ENCODE data around the gene FUBP1.

DNA sequence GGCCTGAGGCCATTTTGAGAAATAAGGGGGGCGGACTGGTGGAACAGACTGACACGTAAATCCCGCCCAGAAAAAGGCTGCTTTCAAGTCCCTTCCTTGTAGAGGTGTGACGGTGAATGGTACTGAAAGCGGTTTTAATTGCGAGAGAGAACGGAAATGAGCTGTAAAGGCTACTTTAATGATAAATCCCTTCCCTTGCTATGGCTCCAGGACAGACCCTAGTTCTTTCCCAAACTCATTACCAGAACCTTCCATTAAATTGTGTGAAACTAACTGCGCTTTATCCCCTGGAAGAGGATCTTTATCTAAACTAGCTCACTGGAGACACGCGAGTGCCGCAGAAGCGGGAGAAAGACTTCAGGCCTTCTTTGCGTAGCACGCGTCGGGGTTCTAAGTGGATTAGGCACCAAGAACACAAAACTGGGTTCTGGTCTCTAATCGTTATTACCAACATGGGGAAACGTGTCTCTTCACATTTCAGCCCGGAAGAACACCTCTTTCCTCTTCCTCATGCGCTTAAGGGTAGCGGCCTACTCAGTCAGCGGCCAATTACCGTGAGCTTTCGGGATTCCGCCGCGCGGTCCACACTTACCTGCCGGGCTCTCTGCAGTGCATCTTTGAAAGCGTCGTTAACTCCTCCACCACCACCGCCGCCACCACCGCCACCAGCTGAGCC lies 441 bp downstream of the FUBP1 start:
- TF ChIP-seq POLR2A (IDR thresholded peaks at IDR 0.05; ENCODE audit: low read depth, low read length) (peak; percentile 64; the same call in 1 of the 2 replicates), POLR2AphosphoS5 (IDR thresholded peaks at IDR 0.05; ENCODE audit: low read depth, low read length) (peak; percentile 83), TAF1 (IDR thresholded peaks at IDR 0.05; ENCODE audit: borderline replicate concordance, low read depth, low read length) (peak; percentile 88; the same call in 1 of the 2 replicates)
